GM18873 (cell line): ENCODE results near the gene TFR2.

ENCODE experiments used
- ATAC-seq: cut with Tn5 transposase; IDR thresholded peaks from one replicate; pipeline ENCODE4 v1.9.1; 2021; ENCODE audit warnings: mild to moderate bottlenecking, moderate library complexity, moderate number of reproducible peaks; ENCODE audit not compliant: unreplicated experiment, low FRiP score

The TFR2 gene

GRCh38 chr7:100620804-100621203 is 20.5 kb downstream of the TFR2 start:
- no peak for ATAC-seq

DNA sequence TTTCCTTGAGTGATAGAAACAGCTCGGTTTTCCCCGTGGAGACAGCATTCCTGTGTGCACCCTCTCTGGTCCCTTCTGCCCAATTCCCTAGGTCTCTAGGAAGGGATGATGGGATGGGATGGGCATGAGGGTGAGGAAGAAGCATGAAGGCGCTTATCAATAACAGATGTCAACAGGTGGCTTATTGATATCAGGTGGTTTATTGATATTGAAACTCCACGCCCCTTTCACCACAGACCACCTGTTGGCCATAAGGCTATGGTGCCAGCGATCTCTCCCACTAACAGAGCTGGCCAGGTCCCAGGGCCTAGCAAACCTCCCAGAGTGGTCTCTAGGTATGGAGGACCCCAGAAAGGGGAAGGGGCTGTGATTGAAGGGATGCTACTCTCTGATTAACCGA is 21.1 kb downstream of the TFR2 start:
- ATAC-seq: no peak

DNA sequence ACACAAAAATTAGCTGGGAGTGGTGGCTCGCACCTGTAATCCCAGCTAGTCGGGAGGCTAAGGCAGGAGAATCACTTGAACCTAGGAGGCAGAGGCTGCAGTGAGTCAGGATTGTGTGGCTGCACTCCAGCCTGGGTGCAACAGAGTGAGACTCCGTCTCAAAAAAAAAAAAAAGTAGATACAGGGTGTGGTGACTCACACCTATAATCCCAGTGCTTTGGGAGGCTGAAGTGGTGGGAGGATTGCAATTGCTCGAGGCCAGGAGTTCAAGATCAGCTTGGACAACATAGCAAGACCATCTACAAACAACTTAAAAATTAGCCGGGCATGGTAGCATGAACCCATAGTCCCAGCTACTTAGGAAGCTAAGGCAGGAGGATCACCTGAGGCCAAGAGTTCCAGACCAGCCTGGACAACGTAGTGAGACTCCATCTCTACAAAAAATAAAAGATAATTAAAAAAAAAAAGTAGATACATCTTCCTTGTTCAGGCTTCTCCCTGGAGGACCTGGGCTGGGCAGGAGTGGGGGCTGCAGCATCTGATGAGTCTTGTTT is 27.0 kb downstream of the TFR2 start:
- no peak for ATAC-seq

DNA sequence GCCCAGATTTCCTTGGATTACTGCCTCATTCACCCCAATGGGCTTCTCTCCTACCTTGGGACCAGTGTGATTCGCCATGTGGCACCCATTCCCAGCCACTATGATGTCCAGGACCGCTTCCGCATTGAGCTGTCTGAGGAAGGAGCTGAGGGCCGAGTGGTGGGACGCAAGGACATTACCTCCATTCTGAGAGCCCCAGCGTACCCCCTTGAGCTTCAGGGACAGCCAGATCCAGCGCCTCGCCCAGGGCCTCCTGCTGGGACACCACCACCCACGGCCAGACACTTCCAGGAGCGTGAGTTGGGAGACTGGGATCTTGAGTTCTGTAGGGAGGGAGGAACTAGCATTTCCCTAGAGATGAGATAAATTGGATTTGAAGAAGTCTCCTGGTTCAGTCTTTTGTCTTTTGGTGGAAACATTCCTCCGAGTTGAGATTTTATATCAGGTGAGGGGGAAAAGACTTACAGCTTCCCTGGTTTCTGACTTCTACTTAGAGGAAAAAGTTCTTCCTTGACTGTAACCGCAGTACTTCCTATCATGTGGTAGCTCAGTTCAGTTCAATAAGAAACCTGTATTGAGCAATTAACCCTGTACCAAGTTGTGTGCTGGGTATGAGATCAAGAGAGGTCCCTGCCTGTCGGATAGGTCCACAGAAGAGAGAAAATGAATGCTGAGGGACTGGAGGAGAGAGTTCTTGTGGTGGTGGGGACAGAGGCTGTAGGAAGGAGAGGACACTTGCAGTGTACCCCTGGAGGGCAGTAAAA is 27.8 kb downstream of the TFR2 start:
- ATAC-seq: no peak

DNA sequence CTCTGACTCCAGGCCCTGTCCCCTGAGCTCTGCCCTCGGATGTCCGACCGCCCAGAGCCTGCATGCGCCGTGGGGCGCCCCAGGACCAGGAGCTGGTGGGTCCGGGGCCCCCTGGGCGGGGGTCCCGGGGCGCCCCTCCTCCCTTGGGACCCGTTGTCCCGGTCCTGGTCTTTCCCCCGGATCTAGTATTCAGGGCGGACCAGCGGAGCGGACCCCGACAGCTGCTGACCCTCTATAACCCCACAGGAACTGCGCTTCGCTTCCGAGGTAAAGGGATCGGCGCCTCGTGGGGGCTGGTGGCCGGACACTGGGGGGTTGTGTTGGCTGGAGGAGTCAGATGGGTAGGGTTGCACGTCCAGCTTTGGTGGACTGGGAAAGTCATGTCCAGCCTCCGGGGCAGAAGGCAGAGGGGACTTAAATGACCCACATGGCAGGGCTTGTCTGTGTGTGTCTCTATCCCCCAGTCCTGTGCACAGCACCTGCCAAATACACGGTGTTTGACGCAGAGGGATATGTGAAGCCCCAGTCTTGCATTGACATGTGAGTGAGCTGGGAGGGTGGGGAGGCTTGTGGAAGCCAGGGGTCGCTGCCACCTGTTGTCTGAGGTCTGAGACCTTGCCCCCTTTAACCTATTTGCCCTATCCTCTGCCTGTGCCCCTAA is 28.5 kb downstream of the TFR2 start:
- no peak for ATAC-seq

DNA sequence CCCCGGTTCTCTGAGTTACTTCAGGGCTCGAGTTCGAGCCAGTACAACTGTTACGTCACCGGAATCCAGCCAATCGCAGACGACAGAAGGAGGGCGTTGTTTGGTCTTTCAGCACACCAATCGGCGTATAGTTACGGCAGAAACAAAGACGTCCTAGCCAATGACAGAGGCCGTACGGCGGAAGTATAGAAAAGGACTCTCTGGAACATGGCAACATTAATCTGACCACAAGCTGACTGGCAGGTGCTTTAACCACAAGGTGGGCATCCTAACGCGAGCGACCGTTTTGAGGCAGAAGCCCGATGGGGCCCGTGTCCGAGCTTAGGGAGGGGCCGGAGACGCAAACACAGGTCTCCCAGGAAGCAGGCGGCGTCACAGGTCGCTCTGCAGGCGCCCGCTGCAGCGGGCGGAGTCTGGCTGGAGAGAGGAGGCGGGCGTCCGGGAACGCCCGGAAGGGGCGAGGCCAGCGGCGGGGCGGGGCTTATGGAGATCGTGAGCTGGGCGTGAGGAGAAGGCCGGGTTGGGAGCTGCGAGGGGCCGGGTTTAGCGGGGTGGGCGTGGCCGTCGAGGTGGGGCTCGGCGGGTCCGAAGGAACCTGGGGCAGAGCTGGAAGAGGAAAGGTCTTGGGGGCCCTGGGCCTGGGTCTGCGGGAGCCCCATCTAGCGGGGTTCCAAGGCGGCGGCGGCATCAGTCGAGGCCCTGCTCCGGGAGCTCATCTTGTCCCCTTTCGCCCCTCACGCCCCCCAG is 29.2 kb downstream of the TFR2 start, which contains the start of gene MOSPD3:
Gene MOSPD3, plus strand, starts transcription at position 558 of the 747 bp plus-strand sequence. CDS start 252 bp downstream, outside the sequence.
- ATAC-seq: peak; percentile 84

DNA sequence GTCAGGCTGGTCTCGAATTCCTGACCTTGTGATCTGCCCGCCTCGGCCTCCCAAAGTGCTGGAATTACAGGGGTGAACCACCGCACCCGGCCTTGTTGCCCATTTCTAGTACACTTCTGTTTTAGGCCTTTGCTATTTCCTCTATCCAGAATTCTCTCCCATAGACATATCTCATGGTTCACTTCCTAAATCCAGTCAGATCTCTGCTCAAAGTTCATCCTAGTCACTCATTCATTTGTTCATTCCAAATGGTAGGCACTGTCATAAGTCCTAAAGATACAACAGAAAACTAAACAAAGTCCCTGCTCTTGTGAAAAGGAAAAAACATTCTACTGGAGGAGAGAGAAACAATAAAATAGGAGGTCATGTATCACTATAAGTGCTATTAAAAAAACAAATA is 31.4 kb downstream of the TFR2 start:
- no peak for ATAC-seq

DNA sequence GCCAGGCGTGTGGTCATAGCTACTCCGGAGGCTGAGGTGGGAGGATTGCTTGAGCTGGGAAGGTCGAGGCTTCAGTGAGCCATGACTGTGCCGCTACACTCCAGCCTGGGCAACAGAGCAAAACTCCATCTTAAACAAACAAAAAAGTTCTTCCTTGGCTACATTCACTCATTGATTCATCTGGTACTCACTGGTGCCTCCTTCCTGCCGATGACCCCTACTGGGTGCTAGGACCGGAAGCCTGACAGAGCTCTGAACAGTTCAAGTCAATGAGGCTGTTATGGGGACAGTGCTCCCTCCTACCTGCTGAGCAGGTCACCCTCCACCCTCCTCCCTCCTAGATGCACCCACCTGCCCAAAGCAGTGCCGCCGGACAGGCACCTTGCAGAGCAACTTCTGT is 34.2 kb downstream of the TFR2 start:
- no peak for ATAC-seq

DNA sequence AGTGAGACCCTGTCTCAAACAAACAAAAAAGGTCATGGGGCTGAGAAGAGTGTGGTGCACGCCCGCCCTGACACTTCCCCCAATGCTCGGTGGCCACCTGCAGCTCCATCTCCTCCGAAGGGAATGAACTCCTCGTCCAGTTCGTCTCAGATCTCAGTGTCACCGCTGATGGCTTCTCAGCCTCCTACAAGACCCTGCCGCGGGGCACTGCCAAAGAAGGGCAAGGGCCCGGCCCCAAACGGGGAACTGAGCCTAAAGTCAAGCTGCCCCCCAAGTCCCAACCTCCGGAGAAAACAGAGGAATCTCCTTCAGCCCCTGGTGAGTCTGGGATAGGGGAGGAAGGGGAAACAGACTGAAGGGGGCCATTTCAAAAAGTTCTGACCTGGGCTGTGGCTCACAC is 35.0 kb downstream of the TFR2 start:
- ATAC-seq: no peak

DNA sequence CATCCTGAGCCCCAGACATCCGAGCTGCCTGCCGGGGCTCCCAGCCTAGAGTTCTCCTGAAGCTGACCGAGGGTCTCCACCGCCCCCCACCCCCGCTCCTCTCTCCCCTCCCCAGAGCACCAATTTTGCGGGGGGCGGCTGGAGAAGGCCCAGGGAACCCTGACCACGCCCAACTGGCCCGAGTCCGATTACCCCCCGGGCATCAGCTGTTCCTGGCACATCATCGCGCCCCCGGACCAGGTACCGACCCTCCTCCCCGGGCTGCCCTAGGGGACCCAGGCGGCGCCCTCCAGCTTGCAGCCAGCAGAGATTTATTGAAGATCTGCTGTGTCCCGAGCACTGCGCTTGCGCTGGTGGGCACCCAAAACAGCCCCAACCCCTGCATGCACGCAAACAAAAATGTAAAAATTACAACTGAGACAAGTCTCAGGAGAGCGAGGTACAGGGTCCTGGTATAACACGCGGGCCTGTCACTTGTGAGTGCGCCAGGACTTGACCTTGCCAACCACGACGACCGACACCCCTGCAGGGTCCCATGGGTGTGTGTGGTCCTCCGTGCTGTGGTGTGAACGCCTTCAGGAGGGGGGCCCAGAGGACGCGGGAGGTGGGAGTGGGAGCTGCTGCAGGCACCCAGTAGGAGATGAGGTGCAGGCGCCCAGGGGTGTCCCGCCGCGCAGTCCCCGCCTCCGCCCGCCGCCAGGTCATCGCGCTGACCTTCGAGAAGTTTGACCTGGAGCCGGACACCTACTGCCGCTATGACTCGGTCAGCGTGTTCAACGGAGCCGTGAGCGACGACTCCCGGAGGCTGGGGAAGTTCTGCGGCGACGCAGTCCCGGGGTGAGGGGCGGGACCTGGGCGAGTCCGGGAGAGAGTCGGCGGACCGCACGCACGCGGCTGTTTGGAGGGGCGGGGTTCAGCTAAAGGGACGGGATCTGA is 36.1 kb downstream of the TFR2 start:
- no peak for ATAC-seq

- ATAC-seq: no peak
Measured at GRCh38 chr7:100604028-100604975, 37.0 kb downstream of the TFR2 start.

DNA sequence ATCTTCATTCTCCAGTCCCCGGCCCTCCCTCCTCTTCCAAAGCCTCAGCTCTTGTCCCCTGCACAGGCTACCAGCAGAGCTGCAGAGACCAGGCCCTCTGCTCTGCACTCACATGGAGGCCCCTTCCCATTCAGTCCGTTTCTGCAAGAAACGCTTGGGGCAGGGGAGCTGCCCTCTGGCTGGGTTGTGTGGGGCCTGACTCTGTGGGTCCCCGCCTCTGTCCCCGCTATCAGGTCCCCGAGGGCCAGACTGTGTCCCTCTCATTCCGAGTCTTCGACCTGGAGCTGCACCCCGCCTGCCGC is 37.7 kb downstream of the TFR2 start:
- ATAC-seq: no peak

DNA sequence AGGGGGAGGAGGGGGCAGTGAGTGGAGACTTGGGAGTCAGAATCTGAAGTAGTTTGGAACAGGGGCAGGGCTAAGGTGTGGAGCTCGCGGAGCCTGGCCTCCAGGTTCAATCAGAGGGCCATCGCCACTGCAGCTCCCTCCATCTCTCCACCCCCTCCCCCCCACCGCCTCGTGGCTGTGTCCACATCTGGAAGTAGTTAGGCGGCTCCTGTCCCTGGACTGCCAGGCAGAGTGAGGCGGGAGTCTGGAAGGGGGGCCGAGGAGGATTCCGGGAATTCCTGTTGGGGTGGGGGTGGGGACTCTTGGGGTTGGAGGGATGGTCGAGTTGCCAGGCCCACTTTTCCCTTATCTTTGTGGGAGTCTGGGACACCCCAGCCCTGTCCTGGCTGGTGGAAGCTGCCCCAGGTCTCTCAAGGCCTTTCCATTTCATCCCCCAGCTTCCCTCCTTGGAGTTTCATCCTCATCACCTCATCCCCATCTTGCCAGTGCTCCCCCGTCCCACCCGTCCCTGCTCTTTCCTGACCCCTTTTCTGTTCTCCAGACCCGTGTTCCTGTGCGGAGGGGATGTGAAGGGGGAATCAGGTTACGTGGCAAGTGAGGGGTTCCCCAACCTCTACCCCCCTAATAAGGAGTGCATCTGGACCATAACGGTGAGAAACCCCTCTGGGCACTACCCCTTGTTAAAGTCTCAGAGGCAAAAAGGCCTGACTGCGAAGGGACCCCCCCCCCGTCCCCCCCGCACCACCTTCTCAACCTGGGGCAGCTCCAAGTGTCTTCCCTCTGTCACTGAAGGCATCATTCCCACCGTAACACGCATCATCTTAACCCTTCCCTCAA is 38.2 kb downstream of the TFR2 start:
- ATAC-seq: no peak

GRCh38 chr7:100600730-100601038 is 40.7 kb downstream of the TFR2 start:
- ATAC-seq: no peak

GRCh38 chr7:100599911-100600729 is 41.2 kb downstream of the TFR2 start:
- ATAC-seq: no peak

- no peak for ATAC-seq
Measured at GRCh38 chr7:100598425-100598824, 42.9 kb downstream of the TFR2 start.

GRCh38 chr7:100595188-100595587 is 46.2 kb downstream of the TFR2 start:
- ATAC-seq: no peak

GRCh38 chr7:100591596-100591995 is 49.8 kb downstream of the TFR2 start:
- ATAC-seq: no peak
